Activated CD8-positive, alpha-beta memory T cell treated with anti-CD3 and anti-CD28 coated beads, Interleukin-2, amount 50 U/mL, for 1 hour (primary cell): ENCODE measurements around the gene MYCBPAP.
"Not testable (repeated sequence)": the region's sequence is repeated elsewhere in the genome, so short reads cannot be mapped to it uniquely, and the experiment has no call there.

ENCODE experiments used
- DNase-seq: peaks from one replicate; pipeline ENCODE4 v3.0.0-alpha.2; 2020; ENCODE audit errors: extremely low read depth

The MYCBPAP gene

DNA sequence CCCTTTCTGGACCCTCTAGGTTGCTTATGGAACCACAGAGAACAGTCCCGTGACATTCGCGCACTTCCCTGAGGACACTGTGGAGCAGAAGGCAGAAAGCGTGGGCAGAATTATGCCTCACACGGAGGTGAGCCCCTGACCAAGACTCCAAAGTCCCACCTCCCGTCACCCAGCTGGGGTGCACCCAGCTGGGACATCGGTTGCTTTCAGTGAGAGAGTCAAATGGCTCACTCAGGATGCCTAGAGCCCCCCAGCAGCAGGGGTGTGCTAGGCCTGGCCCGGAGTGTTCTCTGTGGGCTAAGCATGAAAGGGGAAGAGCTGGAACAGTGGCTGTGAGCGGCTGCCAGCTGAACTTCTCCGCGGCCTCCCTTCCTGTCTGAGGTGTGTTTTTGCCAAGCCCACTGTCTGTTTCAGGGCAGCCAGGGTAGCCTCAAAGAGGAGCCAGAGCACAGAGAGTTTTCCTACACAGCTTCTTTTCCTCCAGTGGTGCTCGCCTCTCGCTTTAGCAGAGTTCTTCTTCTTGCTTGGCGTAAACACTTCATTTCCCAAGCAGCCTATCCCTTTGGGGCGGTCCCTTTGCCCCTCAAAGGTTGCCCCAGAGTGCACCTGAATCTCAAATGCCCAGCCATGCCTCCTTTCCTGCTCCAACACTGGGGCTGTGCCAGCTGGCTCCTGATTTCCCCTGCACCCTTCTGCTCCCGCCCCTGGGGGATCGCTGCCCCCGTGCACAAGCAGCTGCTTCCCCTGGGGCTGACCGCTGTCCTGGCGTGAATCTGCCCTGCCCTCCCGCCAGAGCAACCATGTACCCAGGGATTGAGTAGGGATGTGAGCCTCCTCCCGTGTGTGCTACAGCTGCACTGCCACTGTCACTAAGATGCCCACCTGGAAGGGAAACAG is 37.0 kb upstream of the MYCBPAP start:
- DNase-seq = no peak

DNA sequence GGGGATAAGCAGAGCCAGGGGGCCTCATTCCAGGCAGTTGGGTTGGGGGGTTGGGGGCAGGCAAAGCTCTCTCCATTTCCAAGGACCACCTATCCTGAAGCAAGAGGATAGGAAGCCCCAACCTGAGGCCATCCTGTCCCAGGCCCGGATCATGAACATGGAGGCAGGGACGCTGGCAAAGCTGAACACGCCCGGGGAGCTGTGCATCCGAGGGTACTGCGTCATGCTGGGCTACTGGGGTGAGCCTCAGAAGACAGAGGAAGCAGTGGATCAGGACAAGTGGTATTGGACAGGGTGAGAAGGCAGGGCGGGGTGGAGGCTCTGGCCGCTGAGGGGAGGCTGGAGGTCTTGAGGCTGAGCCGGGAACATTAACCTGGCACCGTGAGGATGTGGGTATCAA is 36.0 kb upstream of the MYCBPAP start:
- no peak for DNase-seq

DNA sequence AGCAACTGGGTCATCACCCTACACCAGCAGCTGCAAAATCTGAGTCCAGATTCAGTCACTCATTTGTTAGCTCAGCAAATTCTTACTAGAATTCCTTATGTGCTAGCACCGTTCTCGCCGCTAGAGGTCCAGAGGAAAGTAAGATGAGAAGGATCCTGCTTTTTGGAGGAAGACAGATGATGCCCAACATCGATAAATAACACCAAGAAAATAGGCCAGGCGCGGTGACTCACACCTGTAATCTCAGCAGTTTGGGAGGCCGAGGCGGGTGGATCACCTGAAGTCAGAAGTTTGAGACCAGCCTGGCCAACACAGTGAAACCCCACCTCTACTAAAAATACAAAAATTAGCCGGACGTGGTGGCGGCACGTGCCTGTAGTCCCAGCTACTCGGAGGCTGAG is 35.5 kb upstream of the MYCBPAP start:
- not testable (repeated sequence) for DNase-seq

DNA sequence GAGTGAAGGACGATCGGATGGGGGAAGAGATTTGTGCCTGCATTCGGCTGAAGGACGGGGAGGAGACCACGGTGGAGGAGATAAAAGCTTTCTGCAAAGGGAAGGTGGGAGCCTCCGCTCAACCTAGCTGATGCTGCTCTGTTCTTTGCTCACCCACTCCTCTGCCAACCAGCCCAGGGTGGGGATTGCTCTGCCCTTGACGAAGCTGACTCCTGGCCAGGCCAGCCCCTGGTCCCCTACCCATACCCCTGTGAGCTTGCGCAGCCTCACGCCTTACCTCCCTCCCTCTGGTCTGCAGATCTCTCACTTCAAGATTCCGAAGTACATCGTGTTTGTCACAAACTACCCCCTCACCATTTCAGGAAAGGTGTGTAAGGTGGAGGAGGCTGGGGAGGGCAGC is 34.3 kb upstream of the MYCBPAP start:
- no peak for DNase-seq

DNA sequence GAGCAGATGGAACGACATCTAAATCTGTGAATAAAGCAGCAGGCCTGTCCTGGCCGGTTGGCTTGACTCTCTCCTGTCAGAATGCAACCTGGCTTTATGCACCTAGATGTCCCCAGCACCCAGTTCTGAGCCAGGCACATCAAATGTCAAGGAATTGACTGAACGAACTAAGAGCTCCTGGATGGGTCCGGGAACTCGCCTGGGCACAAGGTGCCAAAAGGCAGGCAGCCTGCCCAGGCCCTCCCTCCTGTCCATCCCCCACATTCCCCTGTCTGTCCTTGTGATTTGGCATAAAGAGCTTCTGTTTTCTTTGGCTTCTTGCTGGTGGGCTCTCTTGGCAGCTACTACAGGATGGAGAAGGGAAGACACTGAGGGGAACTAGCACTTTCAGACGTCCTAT is 33.7 kb upstream of the MYCBPAP start:
- DNase-seq = no peak

DNA sequence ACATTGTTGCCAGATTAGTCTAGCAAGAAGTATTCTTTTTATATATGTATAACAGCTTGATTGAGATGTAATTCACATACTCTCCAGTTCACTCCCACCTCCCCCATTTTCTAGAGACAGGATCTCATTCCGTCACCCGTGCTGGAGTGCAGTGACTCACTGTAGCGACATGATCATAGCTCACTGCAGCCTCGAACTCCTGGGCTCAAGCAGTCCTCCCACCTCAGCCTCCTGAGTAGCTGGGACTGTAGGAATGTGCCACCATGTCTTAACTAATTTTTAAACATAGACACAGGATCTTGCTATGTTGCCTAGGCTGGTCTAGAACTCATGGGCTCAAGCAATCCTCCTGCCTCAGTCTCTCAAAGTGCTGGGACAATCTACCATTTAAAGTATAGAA is 32.9 kb upstream of the MYCBPAP start:
- DNase-seq = no peak

DNA sequence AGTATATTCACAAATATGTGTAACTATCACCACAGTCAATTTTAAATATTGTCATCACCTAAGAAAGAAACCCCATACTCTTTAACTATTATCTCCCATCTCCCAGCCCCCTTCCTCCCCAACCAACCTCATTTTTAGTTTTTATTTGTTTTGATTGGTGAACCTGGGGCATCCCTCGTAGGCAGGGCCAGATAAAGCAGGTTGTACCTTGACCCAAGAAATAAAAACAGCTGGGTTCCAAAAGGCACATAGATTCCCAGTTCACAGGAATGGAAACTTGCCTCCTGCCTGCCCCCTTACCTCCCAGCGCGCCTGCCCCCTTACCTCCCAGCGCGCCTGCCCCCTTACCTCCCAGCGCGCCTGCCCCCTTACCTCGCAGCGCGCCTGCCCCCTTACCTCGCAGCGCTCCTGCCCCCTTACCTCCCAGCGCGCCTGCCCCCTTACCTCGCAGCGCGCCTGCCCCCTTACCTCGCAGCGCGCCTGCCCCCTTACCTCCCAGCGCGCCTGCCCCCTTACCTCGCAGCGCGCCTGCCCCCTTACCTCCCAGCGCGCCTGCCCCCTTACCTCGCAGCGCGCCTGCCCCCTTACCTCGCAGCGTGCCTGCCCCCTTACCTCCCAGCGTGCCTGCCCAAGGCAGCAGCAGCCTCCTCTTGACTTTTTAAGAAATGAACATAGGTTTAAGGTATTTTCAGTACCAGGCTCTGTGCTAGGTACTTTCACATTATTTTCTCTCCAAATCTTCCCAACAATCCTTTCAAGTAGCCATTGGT is 32.3 kb upstream of the MYCBPAP start:
- not testable (repeated sequence) for DNase-seq

DNA sequence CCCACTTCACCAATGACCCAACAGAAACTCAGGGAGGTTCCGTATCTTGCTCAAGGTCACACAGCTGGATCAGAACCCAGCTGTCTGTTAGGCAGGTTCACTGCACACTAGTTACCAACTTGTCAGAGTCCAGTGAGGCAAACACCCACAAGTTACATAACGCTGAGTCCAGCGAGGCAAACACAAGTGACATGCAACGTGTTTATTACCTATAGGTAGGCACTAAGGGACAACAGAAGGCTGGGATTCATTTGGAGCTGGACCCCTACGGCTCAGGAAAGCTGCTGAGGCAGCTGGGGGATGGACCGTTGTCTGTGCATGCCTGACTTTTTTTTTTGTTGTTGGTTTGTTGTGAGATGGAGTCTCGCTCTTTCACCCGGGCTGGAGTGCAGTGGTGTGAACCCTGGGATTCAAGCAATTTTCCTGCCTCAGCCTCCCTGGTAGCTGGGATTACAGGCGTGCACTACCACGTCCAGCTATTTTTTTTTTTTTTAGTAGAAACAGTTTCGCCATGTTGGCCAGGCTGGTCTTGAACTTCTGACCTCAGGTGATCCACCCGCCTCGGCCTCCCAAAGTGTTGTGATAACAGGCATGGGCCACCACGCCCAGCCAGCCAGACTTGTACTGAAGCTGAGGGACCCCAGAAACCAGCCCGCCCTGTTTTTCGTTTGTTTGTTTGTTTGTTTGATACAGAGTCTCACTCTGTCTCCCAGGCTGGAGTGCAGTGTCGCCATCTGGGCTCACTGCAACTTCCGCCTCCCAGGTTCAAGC is 31.5 kb upstream of the MYCBPAP start:
- DNase-seq = no peak

DNA sequence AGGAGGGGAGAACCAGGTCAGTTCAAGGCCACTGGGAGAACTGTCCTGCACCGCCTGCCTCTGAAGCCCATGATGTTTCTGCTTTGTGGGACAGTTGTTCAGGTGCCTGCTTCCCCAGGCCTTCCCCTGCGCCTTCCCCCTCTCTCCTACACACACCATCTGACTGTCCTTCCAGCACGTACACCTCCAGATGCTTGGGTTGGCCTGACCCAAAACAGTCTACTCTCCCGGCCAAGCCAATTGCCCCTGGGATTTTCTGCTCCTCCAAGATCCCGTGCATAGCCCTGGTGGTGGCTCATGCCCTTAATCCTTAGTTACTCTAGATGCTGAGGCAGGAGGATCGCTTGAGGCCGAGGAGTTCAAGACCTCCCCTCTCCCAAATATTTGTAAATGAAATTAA is 30.3 kb upstream of the MYCBPAP start:
- no peak for DNase-seq

DNA sequence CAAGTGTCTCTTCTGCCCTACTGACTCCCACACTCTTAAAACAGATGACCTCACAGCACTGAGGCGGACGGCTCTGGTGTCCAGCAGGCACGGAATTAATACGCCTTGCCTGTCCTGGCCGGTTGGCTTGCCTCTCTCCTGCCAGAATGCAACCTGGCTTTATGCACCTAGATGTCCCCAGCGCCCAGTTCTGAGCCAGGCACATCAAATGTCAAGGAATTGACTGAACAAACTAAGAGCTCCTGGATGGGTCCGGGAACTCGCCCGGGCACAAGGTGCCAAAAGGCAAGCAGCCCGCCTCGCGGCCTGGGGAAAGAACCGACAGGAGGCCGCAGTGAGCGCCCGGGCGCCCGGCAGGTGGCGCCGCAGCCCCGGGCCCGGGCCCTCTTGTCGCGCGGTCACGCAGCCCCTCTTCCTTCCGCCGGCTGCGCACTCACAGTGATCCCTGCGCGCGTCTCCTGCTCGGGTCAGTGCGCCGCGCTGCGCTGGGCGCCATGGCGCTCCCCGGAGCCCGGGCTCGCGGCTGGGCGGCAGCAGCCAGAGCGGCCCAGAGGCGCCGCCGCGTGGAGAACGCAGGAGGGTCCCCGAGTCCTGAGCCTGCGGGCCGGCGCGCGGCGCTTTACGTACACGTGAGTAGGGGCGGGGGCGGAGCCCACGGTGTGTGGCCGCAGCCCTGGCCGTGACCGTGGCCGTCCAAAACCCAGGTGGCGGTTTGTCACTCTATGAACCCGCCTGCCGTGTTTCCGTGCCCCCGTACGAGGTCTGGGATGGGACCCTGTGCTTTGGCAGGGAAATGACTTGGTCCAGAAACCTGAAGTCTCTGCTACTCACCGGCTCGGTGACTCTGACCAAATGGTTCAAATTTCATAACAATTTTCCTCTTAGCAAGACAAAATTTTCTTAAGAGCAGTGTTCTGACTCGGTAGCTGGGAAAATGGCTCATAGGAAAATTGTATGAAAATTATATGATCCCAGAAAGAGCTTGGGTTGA is 29.6 kb upstream of the MYCBPAP start, which contains the start of gene RSAD1:
RSAD1 (plus strand) TSS at position 470 of the 991 bp plus-strand sequence; CDS start at position 495, 25 bp downstream.
- peak; percentile 53 for DNase-seq

DNA sequence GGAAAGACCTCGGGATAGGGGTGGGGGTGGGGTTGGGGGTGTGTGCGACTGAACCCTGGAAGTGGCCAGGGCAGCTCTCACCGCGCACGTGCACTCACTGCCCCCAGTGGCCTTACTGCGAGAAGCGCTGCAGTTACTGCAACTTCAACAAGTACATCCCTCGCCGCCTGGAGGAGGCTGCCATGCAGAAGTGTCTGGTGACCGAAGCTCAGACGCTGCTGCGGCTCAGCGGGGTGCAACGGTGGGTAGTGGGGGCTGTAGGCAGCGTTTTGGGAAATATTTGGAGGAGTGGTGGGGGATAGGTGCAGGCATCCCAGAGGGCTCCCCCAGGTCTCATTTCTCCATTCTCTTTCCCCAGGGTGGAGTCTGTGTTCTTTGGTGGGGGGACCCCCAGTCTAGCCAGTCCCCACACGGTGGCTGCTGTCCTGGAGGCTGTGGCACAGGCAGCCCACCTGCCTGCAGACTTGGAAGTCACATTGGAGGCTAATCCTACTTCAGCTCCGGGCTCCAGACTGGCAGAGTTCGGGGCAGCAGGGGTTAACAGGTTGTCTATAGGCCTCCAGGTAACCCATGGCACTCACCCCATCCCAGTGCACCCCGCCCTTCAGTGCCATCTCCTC is 28.6 kb upstream of the MYCBPAP start:
- DNase-seq = no peak

DNA sequence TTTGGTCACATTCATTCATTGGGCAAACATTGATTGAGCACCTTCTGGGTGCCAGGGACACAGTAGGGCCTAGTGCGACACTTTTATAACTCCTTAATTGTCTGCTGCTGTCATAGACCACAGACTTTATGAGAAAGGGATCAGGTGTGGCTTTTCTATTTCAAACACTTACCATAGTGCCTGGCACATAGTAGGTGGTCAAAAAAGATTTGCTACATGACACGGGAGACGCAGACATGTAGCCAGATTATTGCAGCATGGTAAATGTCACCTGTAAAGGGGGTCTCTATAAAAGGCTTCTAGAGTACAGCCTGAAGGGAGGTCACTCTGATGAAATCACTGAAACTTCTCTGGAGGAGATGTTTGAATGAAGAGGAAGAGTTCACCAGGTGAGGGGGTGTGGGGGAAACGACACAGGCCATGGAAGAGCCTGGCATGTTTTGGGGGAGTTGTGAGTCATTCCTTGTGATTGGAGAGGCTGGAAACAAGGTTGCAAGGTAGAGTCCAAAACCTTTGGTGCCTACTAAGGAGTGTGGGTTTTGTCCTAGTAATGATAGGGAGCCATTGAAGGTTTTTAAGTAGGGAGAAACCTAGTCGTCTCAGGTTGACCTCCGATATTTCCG is 28.0 kb upstream of the MYCBPAP start:
- no peak for DNase-seq

DNA sequence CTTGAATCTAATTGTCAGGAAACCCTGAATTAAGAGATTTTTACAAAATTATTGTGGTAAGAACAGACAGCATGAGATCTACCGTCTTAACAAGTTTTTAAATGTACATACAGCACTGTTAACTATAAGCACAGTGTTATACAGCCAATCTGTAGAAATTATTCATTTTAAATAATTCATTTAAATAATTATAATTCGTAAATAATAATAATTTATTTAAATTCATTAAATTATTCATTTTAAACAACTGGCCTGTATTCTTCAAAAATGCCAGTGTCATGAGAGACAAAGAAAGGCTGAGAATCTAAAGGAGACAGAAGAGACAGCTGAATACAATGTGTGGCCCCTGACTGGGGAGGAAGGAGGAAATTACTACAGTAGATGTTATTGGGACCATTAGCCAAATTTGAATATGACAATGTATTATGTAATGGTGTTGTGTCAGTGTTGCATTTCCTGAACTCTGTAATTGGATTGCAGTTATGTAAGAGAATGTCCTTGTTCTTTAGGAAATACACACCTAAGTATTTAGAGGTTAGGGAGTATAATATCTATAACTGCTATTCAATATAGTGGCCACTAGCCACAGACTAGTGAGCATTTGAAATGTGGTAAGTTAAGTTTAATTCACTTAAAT is 27.3 kb upstream of the MYCBPAP start:
- no peak for DNase-seq

DNA sequence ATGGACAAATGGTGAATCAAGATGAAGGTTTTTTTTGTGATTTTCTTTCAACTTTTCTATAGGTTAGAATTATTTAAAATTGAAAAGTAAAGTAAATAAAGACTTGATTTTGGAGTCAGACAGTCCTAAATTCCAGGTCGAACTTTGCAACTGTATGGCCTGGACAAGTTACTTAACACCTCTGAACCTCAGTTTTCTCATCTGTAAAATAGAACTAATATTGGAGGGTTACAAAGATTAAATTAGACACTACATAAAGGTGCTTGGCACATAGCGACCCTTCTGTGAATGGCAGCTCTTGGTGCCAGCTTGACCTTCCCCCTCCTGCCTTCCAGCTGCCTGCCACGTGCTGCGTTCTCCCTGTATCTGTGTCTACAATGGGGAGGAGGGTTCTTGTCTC is 26.6 kb upstream of the MYCBPAP start:
- no peak for DNase-seq

DNA sequence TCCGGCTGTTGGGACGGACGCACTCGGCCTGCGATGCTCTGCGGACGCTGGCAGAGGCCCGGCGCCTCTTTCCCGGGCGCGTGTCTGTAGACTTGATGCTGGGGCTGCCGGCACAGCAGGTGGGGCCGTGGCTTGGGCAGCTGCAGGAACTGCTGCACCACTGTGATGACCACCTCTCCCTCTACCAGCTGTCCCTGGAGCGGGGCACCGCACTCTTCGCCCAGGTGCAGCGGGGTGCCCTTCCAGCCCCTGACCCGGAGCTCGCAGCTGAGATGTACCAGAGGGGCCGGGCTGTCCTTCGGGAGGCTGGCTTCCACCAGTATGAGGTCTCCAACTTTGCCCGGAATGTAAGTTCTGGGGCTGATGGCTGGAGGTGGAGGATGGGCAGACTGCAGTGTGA is 26.1 kb upstream of the MYCBPAP start:
- no peak for DNase-seq

DNA sequence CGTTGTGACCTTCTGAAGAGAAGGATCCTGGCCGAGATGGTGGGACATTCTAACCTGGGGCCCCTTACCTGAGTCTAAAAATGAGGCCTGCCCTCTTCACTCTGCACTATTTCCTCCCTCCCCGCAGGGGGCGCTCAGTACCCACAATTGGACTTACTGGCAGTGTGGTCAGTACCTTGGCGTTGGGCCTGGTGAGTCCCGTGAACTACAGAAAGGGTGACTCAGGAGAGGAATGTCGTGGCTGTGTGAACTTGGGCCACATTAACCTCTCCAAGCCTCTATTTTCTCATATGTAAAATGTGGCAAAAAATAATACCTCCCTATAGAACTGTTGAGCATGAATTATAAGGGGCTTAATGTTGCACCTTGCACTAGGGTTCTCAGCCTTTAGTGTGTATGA is 25.7 kb upstream of the MYCBPAP start:
- no peak for DNase-seq

DNA sequence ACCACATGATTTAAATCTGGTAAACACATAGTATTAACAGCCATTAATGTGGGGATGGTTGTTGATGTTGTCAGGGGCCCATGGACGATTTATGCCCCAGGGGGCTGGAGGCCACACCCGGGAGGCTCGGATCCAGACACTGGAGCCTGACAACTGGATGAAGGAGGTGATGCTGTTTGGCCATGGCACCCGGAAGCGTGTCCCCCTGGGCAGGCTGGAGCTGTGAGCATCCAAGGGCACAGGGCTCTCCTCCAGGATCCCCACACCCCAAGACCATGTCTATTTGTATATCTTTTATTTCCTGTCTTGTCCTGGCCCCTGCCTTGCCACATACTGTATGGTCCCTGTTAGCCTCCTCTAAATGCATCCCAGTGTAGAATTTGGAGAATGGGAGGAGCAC is 25.0 kb upstream of the MYCBPAP start:
- no peak for DNase-seq

DNA sequence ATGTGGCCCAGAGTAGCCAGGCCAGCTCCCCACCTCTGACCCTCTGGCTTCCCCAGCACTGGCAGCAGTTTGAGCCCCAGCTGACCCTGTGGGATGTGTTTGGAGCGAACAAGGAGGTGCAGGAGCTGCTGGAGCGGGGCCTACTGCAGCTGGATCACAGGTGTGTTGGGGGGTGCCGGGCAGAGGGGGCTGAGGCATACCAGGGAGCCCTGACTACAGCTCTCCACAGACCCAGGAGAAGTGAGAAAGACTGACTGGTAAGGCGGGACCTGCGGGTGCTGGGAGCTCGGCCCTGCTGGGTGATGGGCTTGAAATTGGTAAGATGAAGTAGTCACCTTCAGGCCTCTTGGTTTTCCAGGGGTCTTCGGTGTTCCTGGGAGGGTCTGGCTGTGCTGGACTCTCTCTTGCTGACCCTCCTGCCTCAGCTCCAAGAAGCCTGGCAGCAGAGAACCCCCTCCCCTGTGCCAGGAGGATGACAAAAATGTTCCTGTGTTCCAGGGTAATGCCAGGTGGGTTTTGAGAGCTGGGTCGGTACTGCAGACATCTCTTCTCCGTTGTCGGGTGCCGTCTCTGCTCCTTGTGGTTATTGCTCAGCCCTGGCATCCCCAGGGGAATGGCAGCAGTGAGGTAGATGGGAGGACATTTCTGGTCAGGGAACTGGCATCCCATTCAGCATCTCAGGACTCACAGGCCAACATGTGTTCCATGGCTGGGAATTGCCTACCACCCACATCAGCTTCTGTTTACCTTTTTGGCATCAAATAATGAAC is 23.7 kb upstream of the MYCBPAP start:
- DNase-seq = no peak
